ENCODE data around the gene GNAQ.

Gene GNAQ

DNA sequence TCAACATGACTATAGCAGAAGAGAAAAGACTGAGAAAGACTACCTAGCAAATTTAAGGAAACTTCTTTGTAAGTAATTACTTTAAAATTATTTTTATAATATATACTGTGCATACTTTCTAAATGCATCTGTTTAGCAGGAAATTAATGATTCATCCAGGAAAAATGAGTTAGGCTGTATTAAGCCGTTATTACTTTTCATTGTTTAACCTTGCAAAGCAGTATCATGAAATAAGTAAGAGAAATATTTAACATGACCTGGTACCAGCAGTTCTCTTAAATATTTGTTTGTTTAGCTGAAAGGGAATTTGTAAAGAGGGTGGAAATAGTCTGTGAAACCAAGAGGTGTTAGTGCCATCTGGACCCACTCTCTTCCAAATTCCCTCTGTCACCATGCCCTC is 175.0 kb downstream of the GNAQ start:
- H3K4me3 ChIP-seq (ENCODE audit: low read depth, low read length) = no peak overlapping the region
- DNase-seq (ENCODE audit: low read depth) = no peak
- TF ChIP-seq MYC (IDR thresholded peaks at IDR 0.05; ENCODE audit: low read depth, low read length) (no peak), POLR2A (IDR thresholded peaks at IDR 0.05; ENCODE audit: extremely low read depth, insufficient read length) (no peak)
- TF ChIP-seq, protein P1, sequence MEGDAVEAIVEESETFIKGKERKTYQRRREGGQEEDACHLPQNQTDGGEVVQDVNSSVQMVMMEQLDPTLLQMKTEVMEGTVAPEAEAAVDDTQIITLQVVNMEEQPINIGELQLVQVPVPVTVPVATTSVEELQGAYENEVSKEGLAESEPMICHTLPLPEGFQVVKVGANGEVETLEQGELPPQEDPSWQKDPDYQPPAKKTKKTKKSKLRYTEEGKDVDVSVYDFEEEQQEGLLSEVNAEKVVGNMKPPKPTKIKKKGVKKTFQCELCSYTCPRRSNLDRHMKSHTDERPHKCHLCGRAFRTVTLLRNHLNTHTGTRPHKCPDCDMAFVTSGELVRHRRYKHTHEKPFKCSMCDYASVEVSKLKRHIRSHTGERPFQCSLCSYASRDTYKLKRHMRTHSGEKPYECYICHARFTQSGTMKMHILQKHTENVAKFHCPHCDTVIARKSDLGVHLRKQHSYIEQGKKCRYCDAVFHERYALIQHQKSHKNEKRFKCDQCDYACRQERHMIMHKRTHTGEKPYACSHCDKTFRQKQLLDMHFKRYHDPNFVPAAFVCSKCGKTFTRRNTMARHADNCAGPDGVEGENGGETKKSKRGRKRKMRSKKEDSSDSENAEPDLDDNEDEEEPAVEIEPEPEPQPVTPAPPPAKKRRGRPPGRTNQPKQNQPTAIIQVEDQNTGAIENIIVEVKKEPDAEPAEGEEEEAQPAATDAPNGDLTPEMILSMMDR (IDR thresholded peaks at IDR 0.05; ENCODE audit: low read depth, low read length) = no peak
- TF ChIP-seq, protein P2, sequence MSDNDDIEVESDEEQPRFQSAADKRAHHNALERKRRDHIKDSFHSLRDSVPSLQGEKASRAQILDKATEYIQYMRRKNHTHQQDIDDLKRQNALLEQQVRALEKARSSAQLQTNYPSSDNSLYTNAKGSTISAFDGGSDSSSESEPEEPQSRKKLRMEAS (IDR thresholded peaks at IDR 0.05; ENCODE audit: low read depth, low read length) = no peak

DNA sequence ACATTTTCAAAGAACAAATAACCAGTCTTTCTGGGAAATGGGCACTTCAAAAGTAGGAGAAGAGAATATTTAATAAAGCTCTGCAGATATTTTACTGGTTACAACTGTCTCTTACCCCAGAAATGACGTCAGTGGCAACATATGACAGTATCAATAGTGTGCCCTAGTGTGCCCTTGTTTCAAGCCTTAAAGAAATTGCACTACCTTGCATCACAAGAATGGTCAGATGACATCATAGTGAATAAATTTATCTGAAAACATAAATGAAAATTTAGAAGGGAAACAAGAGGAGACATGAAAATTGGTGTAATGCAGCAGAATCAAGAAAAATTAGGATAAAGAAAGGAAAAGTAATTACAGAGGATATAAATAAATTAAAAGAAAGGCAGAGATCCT is 176.7 kb downstream of the GNAQ start:
- TF ChIP-seq, protein P2 (IDR thresholded peaks at IDR 0.05; ENCODE audit: low read depth, low read length) = no peak
- no peak for TF ChIP-seq MYC (IDR thresholded peaks at IDR 0.05; ENCODE audit: low read depth, low read length)
- TF ChIP-seq, protein P1 (IDR thresholded peaks at IDR 0.05; ENCODE audit: low read depth, low read length) = no peak
- TF ChIP-seq POLR2A (IDR thresholded peaks at IDR 0.05; ENCODE audit: extremely low read depth, insufficient read length) = no peak
- H3K4me3 ChIP-seq (ENCODE audit: low read depth, low read length) = no peak overlapping the region
- no peak for DNase-seq (ENCODE audit: low read depth)

DNA sequence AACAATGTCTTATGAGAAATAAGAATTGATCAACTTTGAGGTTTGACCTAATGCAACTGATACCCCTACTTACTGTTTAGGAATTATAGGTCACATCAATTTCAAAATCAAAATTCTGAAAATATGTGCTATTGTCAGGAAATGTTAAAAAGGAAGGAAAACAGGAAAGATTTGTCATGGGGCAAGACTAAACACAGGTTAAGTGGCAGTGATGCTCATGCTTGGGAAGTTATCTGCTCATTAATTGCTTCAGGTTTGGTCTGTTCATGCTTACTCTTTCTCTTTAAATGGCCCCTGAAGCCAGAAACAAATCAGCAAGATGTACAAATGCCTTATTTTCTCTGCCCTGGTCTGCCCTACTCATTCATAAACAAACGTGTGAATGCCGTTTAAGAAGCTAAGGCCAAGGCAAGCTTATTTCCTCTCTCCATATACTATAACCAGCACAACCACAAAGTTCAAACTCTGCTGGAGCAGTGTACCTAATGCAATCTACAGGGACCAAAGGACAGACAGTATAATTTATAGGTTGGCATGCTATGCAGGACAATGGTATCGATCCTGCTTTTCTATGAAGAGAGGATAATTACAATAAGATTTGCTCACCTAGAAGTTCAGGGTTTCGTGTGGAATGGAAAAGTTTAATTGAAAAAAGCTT is 177.2 kb downstream of the GNAQ start:
- TF ChIP-seq, protein P2 (IDR thresholded peaks at IDR 0.05; ENCODE audit: low read depth, low read length) = no peak
- no peak for TF ChIP-seq POLR2A (IDR thresholded peaks at IDR 0.05; ENCODE audit: extremely low read depth, insufficient read length)
- TF ChIP-seq, protein P1 (IDR thresholded peaks at IDR 0.05; ENCODE audit: low read depth, low read length) = no peak
- no peak for TF ChIP-seq MYC (IDR thresholded peaks at IDR 0.05; ENCODE audit: low read depth, low read length)

DNA sequence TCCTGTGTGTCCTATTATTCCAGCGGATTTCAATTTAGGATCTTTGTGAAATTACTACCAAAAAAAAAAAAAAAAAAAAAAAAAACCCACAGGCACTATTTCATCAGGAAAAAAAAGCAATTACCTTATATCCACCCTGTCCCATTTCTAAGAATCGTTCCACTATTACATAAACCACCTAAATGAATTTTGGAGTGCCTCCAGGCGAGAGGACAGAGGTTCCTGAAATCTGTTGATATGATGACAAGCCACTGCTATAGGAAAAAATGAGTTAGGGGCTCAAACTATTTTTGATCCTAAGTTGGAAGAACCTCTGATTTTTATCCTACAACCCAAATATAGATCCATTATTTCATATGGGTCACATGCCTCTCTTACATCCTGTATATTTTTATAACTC is 177.9 kb downstream of the GNAQ start:
- no peak overlapping the region for H3K4me3 ChIP-seq (ENCODE audit: low read depth, low read length)
- DNase-seq (ENCODE audit: low read depth) = no peak
- TF ChIP-seq, protein P1 (IDR thresholded peaks at IDR 0.05; ENCODE audit: low read depth, low read length) = no peak
- TF ChIP-seq, protein P2 (IDR thresholded peaks at IDR 0.05; ENCODE audit: low read depth, low read length) = no peak
- no peak for TF ChIP-seq MYC (IDR thresholded peaks at IDR 0.05; ENCODE audit: low read depth, low read length)
- TF ChIP-seq POLR2A (IDR thresholded peaks at IDR 0.05; ENCODE audit: extremely low read depth, insufficient read length) = no peak

More for the DNA sequence above, 177.2 kb downstream of the GNAQ start:
- H3K4me3 ChIP-seq (ENCODE audit: low read depth, low read length) = no peak overlapping the region
- DNase-seq (ENCODE audit: low read depth) = no peak

DNA sequence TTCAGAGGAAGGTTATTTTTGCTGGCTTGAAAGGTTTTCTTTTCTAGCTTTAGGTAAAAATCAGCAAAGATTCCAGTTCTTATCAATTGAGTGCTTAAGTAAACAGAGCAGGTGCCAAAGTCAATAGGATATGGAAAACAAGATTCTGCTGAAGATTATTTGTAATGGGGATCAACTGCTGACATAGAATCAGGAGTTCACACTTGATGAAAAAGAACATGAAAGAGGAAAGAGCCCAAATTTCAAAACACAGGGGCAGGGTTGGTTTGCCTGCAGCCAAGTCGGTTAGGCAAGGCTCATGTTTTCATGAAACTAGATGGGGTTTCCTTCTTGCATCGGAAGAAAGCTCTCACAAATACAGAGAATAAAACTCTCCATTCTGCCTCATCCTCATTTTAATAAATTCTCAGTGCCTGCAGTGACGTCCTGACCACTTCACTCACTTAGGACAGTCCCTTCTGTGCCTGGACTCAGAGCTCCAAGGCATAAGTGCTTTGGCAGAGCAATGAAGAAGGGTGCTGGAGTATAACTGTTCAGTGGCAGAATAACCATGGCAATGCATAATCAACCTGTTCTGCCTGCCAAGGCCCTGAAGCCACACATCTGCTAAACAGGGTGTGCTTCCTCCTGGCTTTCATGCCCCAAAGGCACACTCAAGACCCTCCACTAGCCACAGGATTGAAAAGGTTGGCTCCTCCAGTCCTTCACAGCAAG is 179.6 kb downstream of the GNAQ start:
- DNase-seq (ENCODE audit: low read depth) = no peak
- TF ChIP-seq, protein P1 (IDR thresholded peaks at IDR 0.05; ENCODE audit: low read depth, low read length) = no peak
- TF ChIP-seq MYC (IDR thresholded peaks at IDR 0.05; ENCODE audit: low read depth, low read length) (no peak), POLR2A (IDR thresholded peaks at IDR 0.05; ENCODE audit: extremely low read depth, insufficient read length) (no peak)
- TF ChIP-seq, protein P2 (IDR thresholded peaks at IDR 0.05; ENCODE audit: low read depth, low read length) = no peak
- no peak overlapping the region for H3K4me3 ChIP-seq (ENCODE audit: low read depth, low read length)
